Lung (tissue), 12 donors: ENCODE results near the gene CDC42BPA. TPM values are rescaled to one million over a fixed set of nuclear protein-coding genes. Genes with fewer than 3 reads are reported as not detected.

ENCODE experiments used
- ATAC-seq: fragments of 200-7000 bp; cut with Tn5 transposase; one replicate; pipeline ENCODE4 v1.9.1; 2020; ENCODE audit warnings: moderate number of reproducible peaks; ENCODE audit not compliant: insufficient read depth, low FRiP score
- DNase-seq, 3 donors: peaks; one replicate each; pipeline ENCODE4 v3.0.0-alpha.2; 2013 to 2017
- H3K27ac ChIP-seq, 2 donors: one replicate each; pipeline ENCODE4 v1.5.1; 2013; ENCODE audit warnings: mild to moderate bottlenecking in 2 of 2, moderate library complexity in 2 of 2, control low read depth in 1 of 2, inconsistent platforms in 1 of 2, low read depth in 1 of 2, low read length in 1 of 2
- H3K27me3 ChIP-seq, 3 donors: one replicate each; pipeline ENCODE4 v1.5.1; 2013; ENCODE audit warnings: low read length in 2 of 3; ENCODE audit not compliant: control insufficient read depth in 3 of 3, insufficient read depth in 3 of 3
- H3K36me3 ChIP-seq, 4 donors: one replicate each; pipeline ENCODE4 v1.5.1; 2013; ENCODE audit warnings: low read length in 4 of 4, mild to moderate bottlenecking in 1 of 4, moderate library complexity in 1 of 4; ENCODE audit not compliant: control insufficient read depth in 4 of 4, insufficient read depth in 4 of 4
- H3K4me1 ChIP-seq, 5 donors: one replicate each; pipeline ENCODE4 v1.5.1; 2013; ENCODE audit warnings: low read length in 5 of 5, mild to moderate bottlenecking in 2 of 5, moderate library complexity in 1 of 5; ENCODE audit not compliant: control insufficient read depth in 5 of 5, insufficient read depth in 5 of 5
- H3K4me3 ChIP-seq: one replicate; pipeline ENCODE4 v1.5.1; 2013; ENCODE audit warnings: mild to moderate bottlenecking, control low read depth, moderate library complexity
- H3K9ac ChIP-seq, 2 donors: one replicate each; pipeline ENCODE4 v1.5.1; 2013; ENCODE audit warnings: low read length in 2 of 2, control low read depth in 1 of 2; ENCODE audit not compliant: insufficient read depth in 1 of 2
- H3K9me3 ChIP-seq, 4 donors: one replicate each; pipeline ENCODE4 v1.5.1; 2013; ENCODE audit warnings: low read length in 3 of 4, mild to moderate bottlenecking in 1 of 4, moderate library complexity in 1 of 4; ENCODE audit not compliant: control insufficient read depth in 4 of 4, insufficient read depth in 3 of 4
- WGBS, 2 donors: extraction: QIAGEN DNeasy Blood & Tissue Kit; methylation state at CpG; one replicate each; pipeline ENCODE4 v1.1.7; 2013; 5-methylcytosine and 5-hydroxymethylcytosine counted together
- polyA plus RNA-seq, 2 donors: library from polyadenylated mRNA; stranded (reverse); fragments of 200-250 nt; gene quantifications; one replicate each; pipeline ENCODE4 v1.2.1, GENCODE V29; 2013
- total RNA-seq, 2 donors: library from RNA; depleted of rRNA in 1 of 2; stranded (reverse); fragments of >200 nt in 1 of 2; gene quantifications; one replicate each; pipeline ENCODE4 v1.2.1, GENCODE V29; 2014 to 2021
- TF ChIP-seq, protein P1 (sequence below): IDR thresholded peaks from 2 replicates; pipeline ENCODE4 v1.5.1; 2012; ENCODE audit warnings: mild to moderate bottlenecking; ENCODE audit errors: control extremely low read depth, extremely low read depth
- donor health status: control.
- donor health status: control.
- donor health status: Bipolar disorder and iron deficiency.
- donor health status: healthy.
- donor health status: DM: yes; HTN: yes; CAD: no.

CDC42BPA gene
- total and polyA plus RNA-seq, 4 donors: 6.4 to 97.4 (median 20.2) TPM

DNA sequence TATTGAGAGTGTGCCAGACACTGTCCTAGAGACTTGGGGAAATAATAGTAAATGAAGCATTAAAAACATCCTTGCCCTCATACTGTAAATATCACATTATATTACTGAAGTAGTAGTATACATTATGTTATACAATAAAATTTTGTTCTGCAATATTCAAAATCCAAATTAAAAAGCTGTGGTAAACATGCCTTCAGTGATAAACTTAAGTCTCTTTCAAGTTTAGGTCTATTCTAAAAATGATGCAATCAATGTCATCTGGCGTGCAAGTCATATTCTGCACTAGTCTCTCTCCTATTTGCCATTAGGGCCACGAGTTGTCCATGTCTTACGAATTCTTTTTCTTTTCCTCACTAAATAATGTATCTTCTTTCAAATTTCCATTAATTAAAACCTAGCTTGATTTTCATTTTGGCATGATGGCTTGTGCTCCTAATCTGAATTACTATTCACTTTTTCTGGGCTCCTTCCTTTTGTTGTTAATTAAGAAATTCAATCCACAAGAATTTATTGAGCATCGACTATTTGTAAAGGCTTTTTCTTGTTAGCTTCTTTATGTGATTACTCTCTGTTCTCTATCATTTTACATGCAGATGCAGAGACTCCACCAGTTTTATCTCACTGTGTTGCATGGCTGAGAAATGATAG, 247.5 kb downstream of the CDC42BPA start:
- WGBS, 2 donors: 90 to 92% methylated on average over 4 of the region's 4 CpGs
- TF ChIP-seq, protein P1, sequence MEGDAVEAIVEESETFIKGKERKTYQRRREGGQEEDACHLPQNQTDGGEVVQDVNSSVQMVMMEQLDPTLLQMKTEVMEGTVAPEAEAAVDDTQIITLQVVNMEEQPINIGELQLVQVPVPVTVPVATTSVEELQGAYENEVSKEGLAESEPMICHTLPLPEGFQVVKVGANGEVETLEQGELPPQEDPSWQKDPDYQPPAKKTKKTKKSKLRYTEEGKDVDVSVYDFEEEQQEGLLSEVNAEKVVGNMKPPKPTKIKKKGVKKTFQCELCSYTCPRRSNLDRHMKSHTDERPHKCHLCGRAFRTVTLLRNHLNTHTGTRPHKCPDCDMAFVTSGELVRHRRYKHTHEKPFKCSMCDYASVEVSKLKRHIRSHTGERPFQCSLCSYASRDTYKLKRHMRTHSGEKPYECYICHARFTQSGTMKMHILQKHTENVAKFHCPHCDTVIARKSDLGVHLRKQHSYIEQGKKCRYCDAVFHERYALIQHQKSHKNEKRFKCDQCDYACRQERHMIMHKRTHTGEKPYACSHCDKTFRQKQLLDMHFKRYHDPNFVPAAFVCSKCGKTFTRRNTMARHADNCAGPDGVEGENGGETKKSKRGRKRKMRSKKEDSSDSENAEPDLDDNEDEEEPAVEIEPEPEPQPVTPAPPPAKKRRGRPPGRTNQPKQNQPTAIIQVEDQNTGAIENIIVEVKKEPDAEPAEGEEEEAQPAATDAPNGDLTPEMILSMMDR: no peak
- Histone ChIP-seq H3K36me3 (peaks cover 1 to 6% (median 4%) of the 10 kb centered on the region in 4 donors), H3K27me3 (no peaks in the 10 kb centered on the region), H3K9ac (no peak overlapping the region), H3K9me3 (no peaks in the 10 kb centered on the region), H3K4me1 (peaks cover 0 to 4% (median 0%) of the 10 kb centered on the region in 5 donors), H3K4me3 (no peak overlapping the region), H3K27ac (no peak overlapping the region)
- DNase-seq: no peak
- ATAC-seq: no peak

DNA sequence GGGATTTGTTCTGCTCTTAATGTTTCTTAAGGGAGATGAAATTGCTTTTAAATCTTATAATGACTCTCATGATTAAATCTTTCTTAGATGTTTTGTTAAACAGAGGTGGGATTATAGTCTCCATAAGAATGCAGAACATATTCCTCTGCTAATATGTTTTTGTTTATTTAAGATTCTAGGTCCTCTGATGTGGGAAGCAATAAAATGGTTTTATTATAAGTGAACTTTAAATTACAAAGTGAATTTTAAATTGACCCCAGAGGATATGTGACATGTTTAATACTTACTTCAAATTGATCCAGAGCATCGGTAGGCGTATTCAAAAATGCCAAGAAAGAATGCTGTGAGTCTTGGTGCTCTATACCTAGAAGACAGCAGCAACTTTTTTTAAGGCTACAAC, 248.8 kb downstream of the CDC42BPA start:
- no peak for DNase-seq

DNA sequence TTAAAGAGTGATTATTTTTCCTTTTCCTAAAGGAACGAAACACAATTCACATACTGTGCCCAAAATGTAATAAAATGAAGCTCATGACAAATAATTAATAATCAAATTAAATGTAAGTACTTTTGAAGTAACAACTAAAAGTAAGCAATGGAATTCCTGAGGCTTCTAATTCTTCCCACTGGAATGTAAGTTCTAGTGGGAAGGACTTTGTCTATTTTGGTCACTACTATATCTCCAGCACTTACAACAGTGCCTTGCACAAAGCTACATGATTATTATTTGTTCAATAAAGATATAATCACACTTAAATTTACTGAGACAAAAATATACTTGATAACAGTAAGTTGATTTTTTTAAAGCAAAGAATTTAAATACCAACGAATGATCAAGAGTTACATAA, 249.4 kb downstream of the CDC42BPA start:
- peaks cover 2 to 6% (median 4%) of the 10 kb centered on the region in 4 donors for H3K36me3 ChIP-seq
- H3K4me3 ChIP-seq: no peak overlapping the region
- H3K9ac ChIP-seq: no peak overlapping the region
- no peaks in the 10 kb centered on the region for H3K9me3 ChIP-seq
- DNase-seq: no peak
- no peak overlapping the region for H3K27ac ChIP-seq
- H3K27me3 ChIP-seq: no peaks in the 10 kb centered on the region
- WGBS, 2 donors: 77 to 81% methylated on average over 2 of the region's 2 CpGs
- ATAC-seq: no peak
- TF ChIP-seq, protein P1: no peak
- H3K4me1 ChIP-seq: peaks cover 0 to 4% (median 0%) of the 10 kb centered on the region in 5 donors

More for the DNA sequence above, 248.8 kb downstream of the CDC42BPA start:
- ATAC-seq: no peak
- H3K27ac ChIP-seq: no peak overlapping the region
- H3K4me1 ChIP-seq: peaks cover 0 to 4% (median 0%) of the 10 kb centered on the region in 5 donors
- 95 to 96% methylated on average over 2 of the region's 2 CpGs for WGBS, 2 donors
- no peaks in the 10 kb centered on the region for H3K27me3 ChIP-seq
- H3K9ac ChIP-seq: no peak overlapping the region
- peaks cover 1 to 6% (median 4%) of the 10 kb centered on the region in 4 donors for H3K36me3 ChIP-seq
- TF ChIP-seq, protein P1: no peak
- no peaks in the 10 kb centered on the region for H3K9me3 ChIP-seq
- H3K4me3 ChIP-seq: no peak overlapping the region

DNA sequence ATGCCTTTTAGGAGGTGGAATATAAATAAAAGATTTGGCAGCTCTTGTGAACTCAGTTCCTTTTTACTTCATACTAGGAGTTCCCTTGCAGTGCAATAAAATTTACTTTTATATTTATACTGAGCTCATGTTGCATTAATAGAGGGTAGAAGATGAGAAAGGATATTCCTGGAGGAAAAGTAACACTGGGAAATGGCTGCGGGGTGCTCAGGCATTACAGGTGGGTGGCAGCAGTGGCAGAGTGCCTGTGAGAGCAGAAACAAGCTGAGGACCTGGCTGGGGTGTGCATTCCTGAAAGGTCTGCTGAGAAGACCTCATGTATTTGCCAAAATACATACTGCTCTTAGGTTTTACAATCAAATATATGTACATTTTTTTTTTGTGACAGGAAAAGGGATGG, 251.3 kb downstream of the CDC42BPA start:
- Histone ChIP-seq H3K4me3 (no peak overlapping the region), H3K9ac (no peak overlapping the region), H3K27ac (no peak overlapping the region), H3K4me1 (peaks cover 0 to 1% (median 0%) of the 10 kb centered on the region in 5 donors), H3K27me3 (no peaks in the 10 kb centered on the region), H3K36me3 (peaks cover 1 to 3% (median 2%) of the 10 kb centered on the region in 4 donors), H3K9me3 (no peaks in the 10 kb centered on the region)
- WGBS, 2 donors: 77 to 85% methylated on average over 1 of the region's 1 CpG
- no peak for ATAC-seq
- TF ChIP-seq, protein P1: no peak
- no peak for DNase-seq
